HFF-Myc (cell line): ENCODE data around the gene LRRC75B.

Experiments used
- DNase-seq: peaks from one replicate; pipeline ENCODE4 v3.0.0-alpha.2; 2011; ENCODE audit warnings: low read depth; ENCODE audit errors: extremely low read depth
- H3K4me3 ChIP-seq: replicated peaks from 2 replicates; pipeline ENCODE4 v1.5.1; 2011; ENCODE audit warnings: low read depth, mild to moderate bottlenecking, control low read depth, low read length
- TF ChIP-seq, protein P1 (sequence below): IDR thresholded peaks from 2 replicates; pipeline ENCODE4 v1.5.1; 2012; ENCODE audit warnings: mild to moderate bottlenecking, low read depth, low read length, control low read depth; ENCODE audit errors: missing control alignments

LRRC75B gene

DNA sequence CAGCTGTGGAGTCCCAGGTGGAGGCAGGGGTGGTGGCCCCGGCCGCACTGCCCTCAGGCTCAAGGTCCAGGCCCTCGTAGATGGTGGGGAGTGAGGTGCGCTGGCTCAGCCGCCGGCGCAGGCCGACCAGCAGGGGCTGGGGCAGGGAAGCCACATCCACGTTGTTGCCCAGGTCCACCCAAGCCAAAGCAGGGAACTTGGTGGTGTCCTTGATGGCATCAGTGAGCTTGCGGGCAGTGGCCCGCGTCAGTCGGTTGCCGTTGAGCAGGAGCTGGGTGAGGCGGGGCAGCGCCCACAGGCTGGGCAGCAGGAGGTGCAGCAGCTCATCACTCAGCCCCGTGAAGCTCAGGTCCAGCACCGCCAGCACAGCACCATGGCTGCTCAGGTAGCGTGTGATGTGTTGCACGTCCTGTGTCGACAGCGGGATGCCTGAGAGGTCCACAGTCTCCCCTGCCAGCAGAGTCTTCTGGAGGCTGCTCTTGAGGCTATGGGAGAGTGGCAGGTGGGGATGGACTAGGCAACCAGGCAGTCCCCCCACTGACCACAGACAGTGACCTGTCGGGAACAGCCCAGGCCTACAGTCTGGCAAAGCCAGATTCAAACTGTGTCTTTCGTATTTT lies 6.8 kb downstream of the LRRC75B start:
- TF ChIP-seq, protein P1, sequence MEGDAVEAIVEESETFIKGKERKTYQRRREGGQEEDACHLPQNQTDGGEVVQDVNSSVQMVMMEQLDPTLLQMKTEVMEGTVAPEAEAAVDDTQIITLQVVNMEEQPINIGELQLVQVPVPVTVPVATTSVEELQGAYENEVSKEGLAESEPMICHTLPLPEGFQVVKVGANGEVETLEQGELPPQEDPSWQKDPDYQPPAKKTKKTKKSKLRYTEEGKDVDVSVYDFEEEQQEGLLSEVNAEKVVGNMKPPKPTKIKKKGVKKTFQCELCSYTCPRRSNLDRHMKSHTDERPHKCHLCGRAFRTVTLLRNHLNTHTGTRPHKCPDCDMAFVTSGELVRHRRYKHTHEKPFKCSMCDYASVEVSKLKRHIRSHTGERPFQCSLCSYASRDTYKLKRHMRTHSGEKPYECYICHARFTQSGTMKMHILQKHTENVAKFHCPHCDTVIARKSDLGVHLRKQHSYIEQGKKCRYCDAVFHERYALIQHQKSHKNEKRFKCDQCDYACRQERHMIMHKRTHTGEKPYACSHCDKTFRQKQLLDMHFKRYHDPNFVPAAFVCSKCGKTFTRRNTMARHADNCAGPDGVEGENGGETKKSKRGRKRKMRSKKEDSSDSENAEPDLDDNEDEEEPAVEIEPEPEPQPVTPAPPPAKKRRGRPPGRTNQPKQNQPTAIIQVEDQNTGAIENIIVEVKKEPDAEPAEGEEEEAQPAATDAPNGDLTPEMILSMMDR, result no peak
- no peak overlapping the region for H3K4me3 ChIP-seq
- no peak for DNase-seq

DNA sequence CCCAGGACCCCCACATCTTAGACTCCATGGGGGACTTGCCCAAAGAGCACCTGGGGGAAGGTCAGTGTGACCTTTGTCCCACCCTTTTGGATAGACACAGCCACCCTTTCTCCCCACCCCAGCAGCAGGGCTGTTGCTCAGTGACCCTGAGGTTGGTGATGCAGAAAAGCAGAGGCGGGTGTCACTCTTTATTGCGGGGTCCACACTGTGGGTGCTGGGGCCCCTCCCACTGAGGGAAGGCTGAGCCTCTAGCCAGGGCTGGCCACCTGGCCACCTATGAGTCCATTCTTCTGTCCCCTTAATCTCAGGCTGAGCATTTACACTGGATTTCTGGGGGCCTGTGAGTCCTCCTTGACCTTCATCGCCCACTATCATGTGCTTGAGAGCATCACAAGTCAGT lies 7.4 kb downstream of the LRRC75B start:
- no peak overlapping the region for H3K4me3 ChIP-seq
- TF ChIP-seq, protein P1, result no peak
- no peak for DNase-seq

DNA sequence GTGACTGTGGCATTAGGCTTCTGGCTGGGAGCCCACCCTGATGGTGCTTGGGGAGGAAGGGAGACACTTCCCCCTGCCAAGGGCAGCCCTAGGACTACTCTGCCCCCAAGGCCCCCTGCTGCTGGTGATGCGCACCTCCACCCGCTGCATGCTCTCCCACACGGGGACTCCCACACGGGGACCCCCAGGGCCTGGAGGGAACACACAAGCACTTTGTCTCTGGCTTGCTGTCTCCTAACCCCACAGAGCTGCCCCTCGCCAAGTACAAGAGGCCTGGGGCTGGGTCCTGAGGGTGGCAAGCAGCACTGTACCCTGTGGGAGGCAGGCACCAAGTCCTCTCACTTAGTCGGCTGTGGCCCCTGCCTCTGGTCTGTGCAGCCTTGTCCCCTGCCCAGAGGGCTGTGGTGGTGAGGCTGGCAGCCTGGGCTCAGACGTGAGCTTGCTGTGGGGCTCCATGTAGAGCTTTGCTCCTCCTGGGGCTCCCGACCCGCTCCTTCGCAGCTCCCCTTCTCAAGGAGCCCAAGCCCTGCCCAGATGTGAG lies 7.9 kb downstream of the LRRC75B start:
- TF ChIP-seq, protein P1, result no peak
- no peak overlapping the region for H3K4me3 ChIP-seq
- no peak for DNase-seq

DNA sequence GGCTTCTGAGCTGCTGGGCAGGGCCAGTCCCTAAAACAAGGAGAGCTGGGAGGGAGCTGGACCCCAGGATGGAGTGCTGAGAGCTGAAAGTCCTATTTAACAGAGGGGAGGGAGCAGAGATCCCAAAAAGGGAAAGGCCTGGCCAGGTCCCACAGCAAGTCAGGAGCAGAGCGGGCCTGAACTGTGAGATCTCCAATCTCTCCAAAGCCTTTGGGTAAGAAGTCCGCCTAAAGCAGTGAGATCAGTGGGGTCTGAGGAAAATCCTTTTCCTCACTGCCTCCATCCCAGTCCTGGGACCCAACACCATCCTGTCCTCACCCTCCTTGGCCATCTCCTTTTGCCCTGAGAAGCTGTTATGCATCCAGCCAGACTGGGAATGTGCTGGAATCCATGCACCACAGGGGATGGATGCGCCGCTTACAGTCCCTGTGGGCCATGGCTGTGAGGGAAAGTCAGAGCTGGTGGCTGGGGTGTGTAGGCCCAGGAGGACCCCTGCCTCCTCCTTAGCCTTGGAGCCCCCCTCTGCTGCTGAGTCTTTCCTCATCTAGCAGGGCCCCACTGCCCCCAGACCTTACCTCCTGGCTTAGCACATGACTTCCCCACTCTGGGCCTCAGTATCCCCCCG lies 8.6 kb downstream of the LRRC75B start:
- TF ChIP-seq, protein P1, result no peak
- H3K4me3 ChIP-seq, result no peak overlapping the region
- DNase-seq, result no peak

DNA sequence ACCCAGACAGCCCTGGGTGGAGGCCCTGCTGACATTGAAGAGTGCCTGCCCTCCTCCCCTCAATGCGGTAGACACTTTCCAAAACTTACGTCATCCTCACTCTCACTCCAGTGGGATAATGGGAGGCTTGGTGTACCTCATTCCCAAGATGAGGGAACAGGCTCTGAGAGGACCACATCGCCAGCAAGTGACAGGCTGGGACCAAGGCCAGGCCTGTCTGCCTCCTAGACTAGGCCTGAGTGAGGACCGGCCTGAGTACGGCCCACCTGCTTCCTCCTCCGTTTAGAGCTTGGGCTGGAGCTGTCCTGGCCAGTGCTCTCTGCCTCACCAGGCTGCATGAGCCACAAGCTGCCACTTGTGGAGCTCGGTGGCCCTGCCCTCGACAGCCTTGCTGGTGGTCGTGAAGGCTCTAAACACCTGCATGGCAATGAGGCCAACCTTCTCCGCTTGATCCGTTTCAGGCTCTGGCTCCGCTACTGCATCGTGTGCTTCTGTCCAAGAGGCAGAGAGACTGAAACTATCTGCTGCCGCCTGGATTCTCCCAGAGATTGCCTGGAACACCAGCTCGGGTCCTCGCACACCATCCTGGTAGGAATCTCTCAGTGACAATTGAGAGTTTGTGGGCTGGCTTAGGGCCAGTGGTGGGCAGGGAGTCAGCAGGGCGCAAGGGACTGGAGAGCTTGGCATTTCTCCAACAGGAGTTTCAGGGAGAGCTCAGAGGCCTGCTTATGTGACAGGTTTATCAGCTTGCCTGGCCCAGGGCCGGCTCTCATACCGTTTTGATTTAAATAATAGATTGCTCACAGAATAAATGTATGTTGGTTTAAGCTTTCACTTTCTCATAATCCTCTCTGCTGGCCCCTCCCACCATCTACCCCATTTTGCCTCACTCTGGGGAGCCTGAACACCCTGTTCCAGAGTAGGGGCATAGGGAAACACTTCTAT lies 9.4 kb downstream of the LRRC75B start:
- TF ChIP-seq, protein P1, result no peak
- no peak overlapping the region for H3K4me3 ChIP-seq
- no peak for DNase-seq

DNA sequence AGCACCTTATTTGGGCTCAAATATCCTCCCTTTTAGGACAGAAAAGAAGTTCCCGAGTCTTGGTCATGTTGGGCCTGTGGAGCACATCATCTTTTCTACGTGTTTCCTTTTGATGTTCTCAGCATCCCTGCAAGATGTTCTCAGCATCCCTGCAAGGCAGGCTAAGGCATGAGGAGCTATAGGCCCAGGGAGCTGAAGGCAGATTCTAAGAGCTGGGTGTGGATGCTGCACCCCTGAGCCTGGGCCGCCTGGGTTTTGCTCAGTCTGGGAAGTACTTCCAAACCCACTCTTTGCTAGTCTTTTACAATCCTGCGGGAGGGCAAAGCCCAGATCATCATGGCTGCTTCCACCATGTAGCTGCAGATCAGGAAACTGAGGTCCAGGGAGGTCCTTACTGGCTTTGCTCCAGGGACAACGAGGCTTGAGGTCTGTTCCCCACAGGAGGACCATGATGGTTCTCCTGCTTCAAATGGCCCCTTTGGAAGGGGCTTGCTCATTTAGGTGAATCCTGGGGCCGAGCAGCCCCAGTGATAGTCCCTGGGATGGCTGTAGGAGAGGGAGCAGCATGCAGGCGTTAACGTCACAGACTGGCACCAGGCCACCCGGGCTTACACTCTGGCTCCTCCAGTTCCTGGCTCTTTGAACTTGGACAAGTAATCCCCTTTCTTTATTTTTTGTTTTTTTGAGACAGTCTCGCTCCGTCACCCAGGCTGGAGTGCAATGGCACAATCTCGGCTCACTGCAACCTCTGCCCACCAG lies 10.6 kb downstream of the LRRC75B start:
- no peak for DNase-seq

More for the DNA sequence above, 10.6 kb downstream of the LRRC75B start:
- TF ChIP-seq, protein P1, result no peak
- no peak overlapping the region for H3K4me3 ChIP-seq
